HL-60 (cell line): ENCODE data around the gene NUDT19.

ENCODE experiments used
- DNase-seq, 2 experiments: peaks; one replicate each; pipeline ENCODE4 v3.0.0-alpha.2; 2010 to 2020; ENCODE audit warnings: low read depth in 1 of 2, low spot score in 1 of 2
- H3K27ac ChIP-seq: fragments of 250-450 bp; sonication (Bioruptor Pico); replicated peaks from 2 replicates; pipeline ENCODE4 v1.5.1; 2020; ENCODE audit warnings: mild to moderate bottlenecking, moderate library complexity
- H3K27me3 ChIP-seq: fragments of 250-450 bp; sonication (Bioruptor Pico); 2 replicates; pipeline ENCODE4 v1.5.1; 2021; ENCODE audit warnings: mild to moderate bottlenecking, moderate library complexity; ENCODE audit not compliant: insufficient read depth, poor library complexity, severe bottlenecking
- H3K4me3 ChIP-seq: replicated peaks from 2 replicates; pipeline ENCODE4 v1.5.1; 2011; ENCODE audit warnings: mild to moderate bottlenecking, control low read depth, low read length; ENCODE audit not compliant: insufficient read depth
- GABPA ChIP-seq: IDR thresholded peaks from 2 replicates; pipeline ENCODE4 v1.6.1; 2012; ENCODE audit warnings: low read depth
- POLR2AphosphoS5 ChIP-seq: IDR thresholded peaks from 2 replicates; pipeline ENCODE4 v1.6.1; 2012; ENCODE audit warnings: low read depth
- SPI1 ChIP-seq: IDR thresholded peaks from 2 replicates; pipeline ENCODE4 v1.6.1; 2012; ENCODE audit warnings: low read depth, mild to moderate bottlenecking, borderline replicate concordance
- TF ChIP-seq, protein P1 (sequence below): IDR thresholded peaks from one replicate; pipeline ENCODE4 v1.5.1; 2011; ENCODE audit warnings: low read length, control low read depth, inconsistent platforms; ENCODE audit not compliant: insufficient read depth
- TF ChIP-seq, protein P2 (sequence below): IDR thresholded peaks from 2 replicates; pipeline ENCODE4 v1.6.1; 2012; ENCODE audit warnings: low read depth; ENCODE audit not compliant: insufficient replicate concordance

NUDT19 gene

DNA sequence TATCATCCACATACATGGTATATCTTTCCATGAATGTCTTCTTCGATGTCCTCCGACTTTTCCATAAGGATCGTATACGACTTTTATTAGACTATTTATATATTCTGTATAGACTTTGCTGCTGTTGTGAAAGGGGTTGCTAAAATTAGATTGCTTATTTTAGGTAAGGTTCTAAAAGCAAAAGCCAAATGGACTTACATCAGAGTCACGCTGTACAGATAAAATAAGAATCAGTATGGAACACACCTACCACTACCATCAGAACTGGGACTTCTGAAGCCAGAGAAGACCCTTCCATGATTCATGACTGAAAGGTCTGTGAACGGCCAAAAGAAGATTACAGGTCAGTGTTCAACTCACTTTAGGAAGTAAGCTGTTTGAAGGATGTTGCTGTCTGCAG lies 25.5 kb upstream of the NUDT19 start:
- DNase-seq: no peak

DNA sequence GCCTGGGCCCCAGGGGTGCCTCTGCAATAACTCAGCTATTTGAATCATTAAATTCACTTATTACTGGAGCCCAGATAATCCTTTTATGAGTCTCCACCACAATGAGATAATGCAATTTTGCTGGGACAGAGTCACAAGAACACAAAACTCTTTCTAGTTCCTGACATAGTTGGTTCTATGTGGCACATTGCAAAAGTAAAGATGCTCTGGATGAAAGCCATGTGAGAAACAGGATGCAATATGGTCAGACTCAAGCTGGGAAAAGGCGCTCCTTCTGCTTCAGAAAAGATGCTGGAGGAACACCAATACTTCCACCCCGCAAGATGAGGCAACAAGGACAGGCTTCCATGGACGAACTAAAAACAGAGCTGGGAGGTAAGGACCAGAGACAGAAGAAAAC lies 22.3 kb upstream of the NUDT19 start:
- DNase-seq: no peak
- Histone ChIP-seq H3K27me3 (no peaks in the 10 kb centered on the region), H3K4me3 (no peak overlapping the region), H3K27ac (peak overlapping the region; percentile 19; the same call in 1 of the 2 replicates)
- TF ChIP-seq POLR2AphosphoS5 (no peak), SPI1 (no peak), GABPA (no peak)
- TF ChIP-seq, protein P1, sequence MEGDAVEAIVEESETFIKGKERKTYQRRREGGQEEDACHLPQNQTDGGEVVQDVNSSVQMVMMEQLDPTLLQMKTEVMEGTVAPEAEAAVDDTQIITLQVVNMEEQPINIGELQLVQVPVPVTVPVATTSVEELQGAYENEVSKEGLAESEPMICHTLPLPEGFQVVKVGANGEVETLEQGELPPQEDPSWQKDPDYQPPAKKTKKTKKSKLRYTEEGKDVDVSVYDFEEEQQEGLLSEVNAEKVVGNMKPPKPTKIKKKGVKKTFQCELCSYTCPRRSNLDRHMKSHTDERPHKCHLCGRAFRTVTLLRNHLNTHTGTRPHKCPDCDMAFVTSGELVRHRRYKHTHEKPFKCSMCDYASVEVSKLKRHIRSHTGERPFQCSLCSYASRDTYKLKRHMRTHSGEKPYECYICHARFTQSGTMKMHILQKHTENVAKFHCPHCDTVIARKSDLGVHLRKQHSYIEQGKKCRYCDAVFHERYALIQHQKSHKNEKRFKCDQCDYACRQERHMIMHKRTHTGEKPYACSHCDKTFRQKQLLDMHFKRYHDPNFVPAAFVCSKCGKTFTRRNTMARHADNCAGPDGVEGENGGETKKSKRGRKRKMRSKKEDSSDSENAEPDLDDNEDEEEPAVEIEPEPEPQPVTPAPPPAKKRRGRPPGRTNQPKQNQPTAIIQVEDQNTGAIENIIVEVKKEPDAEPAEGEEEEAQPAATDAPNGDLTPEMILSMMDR: no peak
- TF ChIP-seq, protein P2, sequence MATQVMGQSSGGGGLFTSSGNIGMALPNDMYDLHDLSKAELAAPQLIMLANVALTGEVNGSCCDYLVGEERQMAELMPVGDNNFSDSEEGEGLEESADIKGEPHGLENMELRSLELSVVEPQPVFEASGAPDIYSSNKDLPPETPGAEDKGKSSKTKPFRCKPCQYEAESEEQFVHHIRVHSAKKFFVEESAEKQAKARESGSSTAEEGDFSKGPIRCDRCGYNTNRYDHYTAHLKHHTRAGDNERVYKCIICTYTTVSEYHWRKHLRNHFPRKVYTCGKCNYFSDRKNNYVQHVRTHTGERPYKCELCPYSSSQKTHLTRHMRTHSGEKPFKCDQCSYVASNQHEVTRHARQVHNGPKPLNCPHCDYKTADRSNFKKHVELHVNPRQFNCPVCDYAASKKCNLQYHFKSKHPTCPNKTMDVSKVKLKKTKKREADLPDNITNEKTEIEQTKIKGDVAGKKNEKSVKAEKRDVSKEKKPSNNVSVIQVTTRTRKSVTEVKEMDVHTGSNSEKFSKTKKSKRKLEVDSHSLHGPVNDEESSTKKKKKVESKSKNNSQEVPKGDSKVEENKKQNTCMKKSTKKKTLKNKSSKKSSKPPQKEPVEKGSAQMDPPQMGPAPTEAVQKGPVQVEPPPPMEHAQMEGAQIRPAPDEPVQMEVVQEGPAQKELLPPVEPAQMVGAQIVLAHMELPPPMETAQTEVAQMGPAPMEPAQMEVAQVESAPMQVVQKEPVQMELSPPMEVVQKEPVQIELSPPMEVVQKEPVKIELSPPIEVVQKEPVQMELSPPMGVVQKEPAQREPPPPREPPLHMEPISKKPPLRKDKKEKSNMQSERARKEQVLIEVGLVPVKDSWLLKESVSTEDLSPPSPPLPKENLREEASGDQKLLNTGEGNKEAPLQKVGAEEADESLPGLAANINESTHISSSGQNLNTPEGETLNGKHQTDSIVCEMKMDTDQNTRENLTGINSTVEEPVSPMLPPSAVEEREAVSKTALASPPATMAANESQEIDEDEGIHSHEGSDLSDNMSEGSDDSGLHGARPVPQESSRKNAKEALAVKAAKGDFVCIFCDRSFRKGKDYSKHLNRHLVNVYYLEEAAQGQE: no peak

More for the DNA sequence above, 25.5 kb upstream of the NUDT19 start:
- Histone ChIP-seq H3K27me3 (no peaks in the 10 kb centered on the region), H3K27ac (no peak overlapping the region), H3K4me3 (no peak overlapping the region)
- no peak for TF ChIP-seq POLR2AphosphoS5
- TF ChIP-seq, protein P1: no peak
- TF ChIP-seq GABPA: no peak
- TF ChIP-seq SPI1: no peak
- TF ChIP-seq, protein P2: no peak

DNA sequence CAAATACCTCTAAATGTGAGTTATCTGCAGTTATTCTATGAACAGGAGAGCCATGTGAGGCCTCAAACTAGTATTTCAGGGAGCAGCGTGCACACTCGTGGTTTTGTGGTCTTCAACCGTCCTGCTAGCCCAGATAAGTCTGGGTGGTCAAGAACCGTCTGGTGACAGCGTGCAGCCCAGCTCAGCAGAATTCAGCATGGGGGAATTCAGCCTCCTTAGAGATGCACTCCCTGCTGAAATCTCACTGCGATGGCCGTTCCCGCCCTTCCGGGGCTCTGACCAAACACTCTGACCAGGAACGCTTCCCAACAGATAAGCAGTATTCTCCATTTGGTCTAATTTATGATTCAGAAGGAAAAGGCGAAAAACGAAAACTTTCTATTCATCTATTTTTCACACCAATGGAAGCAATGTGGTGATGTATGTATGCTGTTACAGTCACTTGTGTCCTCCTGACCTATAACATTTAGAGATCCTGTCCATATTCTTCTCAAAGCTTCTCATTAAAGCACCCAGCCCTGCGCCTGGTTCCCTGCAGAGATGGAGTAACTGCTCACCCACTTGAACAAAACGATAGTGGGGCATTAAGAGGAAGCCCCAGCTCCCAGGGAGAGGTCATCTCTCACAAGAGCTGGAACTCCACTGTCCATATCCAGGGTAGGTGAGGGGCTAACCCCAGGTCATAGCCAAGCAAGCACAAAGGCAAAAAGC lies 19.6 kb upstream of the NUDT19 start:
- DNase-seq: peak in 1 of 2 experiments; percentile 82
- Histone ChIP-seq H3K27me3 (peaks cover 8% of the 10 kb centered on the region), H3K4me3 (no peak overlapping the region), H3K27ac (peak overlapping the region; percentile 72)
- peak; percentile 46; the same call in 1 of the 2 replicates for TF ChIP-seq POLR2AphosphoS5
- TF ChIP-seq, protein P1: no peak

DNA sequence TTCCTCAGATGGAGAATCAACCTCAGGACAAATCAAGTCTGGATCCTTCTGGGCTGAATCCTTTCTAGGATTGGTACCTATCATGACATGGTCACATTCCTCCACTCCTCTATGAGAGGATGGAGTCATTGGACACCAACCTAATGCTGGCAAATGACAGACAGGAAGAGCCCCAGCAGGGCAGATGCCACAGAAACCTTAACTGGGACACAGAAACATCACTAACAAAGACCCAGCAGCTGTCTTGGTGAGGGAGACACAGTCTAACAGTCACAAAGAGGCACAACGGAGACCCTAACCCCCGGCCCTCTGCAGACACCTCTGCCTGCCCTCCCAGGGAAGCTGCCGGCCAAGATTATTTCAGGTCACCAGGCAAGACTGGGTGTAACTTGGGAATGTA lies 18.8 kb upstream of the NUDT19 start:
- Histone ChIP-seq H3K4me3 (no peak overlapping the region; the same call in 1 of the 2 replicates), H3K27me3 (peaks cover 11% of the 10 kb centered on the region), H3K27ac (peak overlapping the region; percentile 72)
- no peak for DNase-seq
- TF ChIP-seq POLR2AphosphoS5: no peak
- TF ChIP-seq, protein P2: no peak
